ENCODE measurements around the gene C16orf86.

The C16orf86 gene

GRCh38 chr16:67664871-67665270 lies 1.7 kb upstream of the C16orf86 start:
- no peak overlapping the region for H3K4me3 ChIP-seq
- no peak overlapping the region for H3K27ac ChIP-seq

GRCh38 chr16:67665598-67665997 lies 1.0 kb upstream of the C16orf86 start:
- Histone ChIP-seq H3K27ac (peak overlapping the region in 6 of 21 experiments; percentile 89 to 95 (median 92)), H3K4me3 (peak overlapping the region; percentile 64 to 91 (median 72))

GRCh38 chr16:67666032-67666551 lies 522 bp upstream of the C16orf86 start:
- Histone ChIP-seq H3K4me3 (peak overlapping the region; percentile 64 to 91 (median 72)), H3K27ac (peak overlapping the region in 19 of 21 experiments; percentile 82 to 95 (median 90))

- Histone ChIP-seq H3K4me3 (peak overlapping the region; percentile 64 to 91 (median 72)), H3K27ac (peak overlapping the region in 20 of 21 experiments; percentile 82 to 95 (median 90))
These were observed 821 bp downstream of the C16orf86 start for GRCh38 chr16:67667453-67667816.

- peak overlapping the region in 4 of 7 experiments; percentile 69 to 91 (median 78) for H3K4me3 ChIP-seq
- H3K27ac ChIP-seq = peak overlapping the region in 20 of 21 experiments; percentile 5 to 95 (median 90)
These were observed 1.3 kb downstream of the C16orf86 start for GRCh38 chr16:67667817-67668494.

- Histone ChIP-seq H3K4me3 (no peak overlapping the region), H3K27ac (peak overlapping the region in 10 of 21 experiments; percentile 2 to 95 (median 86))
These were observed 2.0 kb downstream of the C16orf86 start for GRCh38 chr16:67668495-67669157.

- H3K27ac ChIP-seq = peak overlapping the region in 1 of 21 experiments; percentile 95
These were observed 3.0 kb downstream of the C16orf86 start for GRCh38 chr16:67669499-67670101.

GRCh38 chr16:67672306-67672705 lies 5.7 kb downstream of the C16orf86 start:
- Histone ChIP-seq H3K4me3 (no peak overlapping the region), H3K27ac (peak overlapping the region in 5 of 21 experiments; percentile 20 to 83 (median 35))

More at GRCh38 chr16:67669499-67670101, 3.0 kb downstream of the C16orf86 start:
- H3K4me3 ChIP-seq = no peak overlapping the region

GRCh38 chr16:67672739-67673662 lies 6.4 kb downstream of the C16orf86 start:
- Histone ChIP-seq H3K27ac (peak overlapping the region; percentile 8 to 86 (median 78)), H3K4me3 (no peak overlapping the region)

- H3K27ac ChIP-seq = peak overlapping the region in 20 of 21 experiments; percentile 49 to 86 (median 78)
- no peak overlapping the region for H3K4me3 ChIP-seq
These were observed 7.3 kb downstream of the C16orf86 start for GRCh38 chr16:67673712-67674580.

- peak overlapping the region in 18 of 21 experiments; percentile 49 to 86 (median 80) for H3K27ac ChIP-seq
- H3K4me3 ChIP-seq = no peak overlapping the region
These were observed 8.4 kb downstream of the C16orf86 start for GRCh38 chr16:67674851-67675578.

- no peak overlapping the region for H3K4me3 ChIP-seq
- H3K27ac ChIP-seq = peak overlapping the region in 6 of 21 experiments; percentile 6 to 85 (median 69)
These were observed 8.9 kb downstream of the C16orf86 start for GRCh38 chr16:67675579-67675935.

- Histone ChIP-seq H3K4me3 (no peak overlapping the region), H3K27ac (peak overlapping the region in 8 of 21 experiments; percentile 5 to 60 (median 30))
These were observed 9.4 kb downstream of the C16orf86 start for GRCh38 chr16:67675999-67676398.

GRCh38 chr16:67676516-67676915 lies 9.9 kb downstream of the C16orf86 start:
- H3K4me3 ChIP-seq = no peak overlapping the region
- peak overlapping the region in 11 of 21 experiments; percentile 0 to 63 (median 37) for H3K27ac ChIP-seq

- Histone ChIP-seq H3K27ac (peak overlapping the region in 11 of 21 experiments; percentile 0 to 63 (median 37)), H3K4me3 (no peak overlapping the region)
These were observed 10.3 kb downstream of the C16orf86 start for GRCh38 chr16:67676939-67677338.

GRCh38 chr16:67677712-67678111 lies 11.1 kb downstream of the C16orf86 start:
- no peak overlapping the region for H3K4me3 ChIP-seq
- peak overlapping the region in 6 of 21 experiments; percentile 5 to 63 (median 20) for H3K27ac ChIP-seq

GRCh38 chr16:67678354-67679023 lies 11.9 kb downstream of the C16orf86 start:
- Histone ChIP-seq H3K27ac (peak overlapping the region in 2 of 21 experiments; percentile 24 to 63), H3K4me3 (no peak overlapping the region)

Data from skin epidermis (tissue), 12 donors.